ENCODE data around the gene CCDC134.

The CCDC134 gene

GRCh38 chr22:41862160-41862529 is 61.7 kb downstream of the CCDC134 start:
- H3K23ac ChIP-seq (ENCODE audit: low read length), result no peak overlapping the region
- H2BK5ac ChIP-seq (ENCODE audit: low read depth, low read length, poor library complexity), result no peak overlapping the region
- no peak overlapping the region for H4K12ac ChIP-seq (ENCODE audit: low read depth, low read length)
- H2BK12ac ChIP-seq (ENCODE audit: low read length), result no peak overlapping the region
- no peak overlapping the region for H2BK120ac ChIP-seq (ENCODE audit: insufficient read depth, low read length, poor library complexity)
- H3K4me2 ChIP-seq (ENCODE audit: low read length), result no peak overlapping the region
- H3K27me3 ChIP-seq (ENCODE audit: insufficient read depth, low read length), result no peaks in the 10 kb centered on the region
- H3K9me3 ChIP-seq (ENCODE audit: insufficient read depth, low read depth, low read length), result no peaks in the 10 kb centered on the region
- peak overlapping the region; percentile 4 for H3K4ac ChIP-seq (ENCODE audit: low read depth, low read length)
- no peak overlapping the region for H2AK5ac ChIP-seq (ENCODE audit: low read length)
- no peak overlapping the region for H2AFZ ChIP-seq (ENCODE audit: insufficient read depth, low read length, poor library complexity)
- no peak overlapping the region for H3K14ac ChIP-seq (ENCODE audit: low read length)
- H3K36me3 ChIP-seq (ENCODE audit: control insufficient read depth in 1 of 2, insufficient read depth in 2 of 2, low read length in 2 of 2), result peaks cover 5 to 8% of the 10 kb centered on the region in 2 experiments
- no peak overlapping the region for H3K9ac ChIP-seq (ENCODE audit: low read length)
- H4K91ac ChIP-seq (ENCODE audit: low read depth, low read length), result no peak overlapping the region
- H3K79me2 ChIP-seq (ENCODE audit: control insufficient read depth, insufficient read depth, low read length, poor library complexity), result peaks cover 17% of the 10 kb centered on the region
- DNase-seq, result no peak
- H3K27ac ChIP-seq (ENCODE audit: low read depth, low read length), result no peak overlapping the region
- H3K4me3 ChIP-seq (ENCODE audit: low read depth, low read length), result no peak overlapping the region
- H3K4me1 ChIP-seq (ENCODE audit: control insufficient read depth in 1 of 2, insufficient read depth in 2 of 2, low read length in 2 of 2), result peaks cover 6% of the 10 kb centered on the region in 2 experiments
- H4K8ac ChIP-seq (ENCODE audit: low read depth, low read length), result no peak overlapping the region
- peaks cover under 1% of the 10 kb centered on the region for H3K79me1 ChIP-seq (ENCODE audit: low read length)
- WGBS (ENCODE audit: extremely low coverage, insufficient coverage, insufficient read length), result no CpG with 5 or more reads among the region's 4 CpGs
- no peak overlapping the region for H3K18ac ChIP-seq (ENCODE audit: low read length)

- H3K27me3 ChIP-seq (ENCODE audit: insufficient read depth, low read length), result no peaks in the 10 kb centered on the region
- no peak overlapping the region for H3K4me2 ChIP-seq (ENCODE audit: low read length)
- H3K27ac ChIP-seq (ENCODE audit: low read depth, low read length), result no peak overlapping the region
- no peak overlapping the region for H2BK12ac ChIP-seq (ENCODE audit: low read length)
- no peaks in the 10 kb centered on the region for H3K79me1 ChIP-seq (ENCODE audit: low read length)
- no peak overlapping the region for H3K9ac ChIP-seq (ENCODE audit: low read length)
- H3K18ac ChIP-seq (ENCODE audit: low read length), result no peak overlapping the region
- no peak overlapping the region for H3K4me3 ChIP-seq (ENCODE audit: low read depth, low read length)
- no peak overlapping the region for H3K14ac ChIP-seq (ENCODE audit: low read length)
- no peak overlapping the region for H2BK120ac ChIP-seq (ENCODE audit: insufficient read depth, low read length, poor library complexity)
- H3K4ac ChIP-seq (ENCODE audit: low read depth, low read length), result peak overlapping the region; percentile 8
- H4K8ac ChIP-seq (ENCODE audit: low read depth, low read length), result no peak overlapping the region
- no CpG with 5 or more reads among the region's 11 CpGs for WGBS (ENCODE audit: extremely low coverage, insufficient coverage, insufficient read length)
- no peak overlapping the region for H4K12ac ChIP-seq (ENCODE audit: low read depth, low read length)
- no peak overlapping the region for H4K91ac ChIP-seq (ENCODE audit: low read depth, low read length)
- peaks cover 8% of the 10 kb centered on the region in 2 experiments for H3K36me3 ChIP-seq (ENCODE audit: control insufficient read depth in 1 of 2, insufficient read depth in 2 of 2, low read length in 2 of 2)
- no peak overlapping the region for H2BK5ac ChIP-seq (ENCODE audit: low read depth, low read length, poor library complexity)
- H3K23ac ChIP-seq (ENCODE audit: low read length), result no peak overlapping the region
- no peaks in the 10 kb centered on the region for H3K9me3 ChIP-seq (ENCODE audit: insufficient read depth, low read depth, low read length)
- H3K4me1 ChIP-seq (ENCODE audit: control insufficient read depth in 1 of 2, insufficient read depth in 2 of 2, low read length in 2 of 2), result peaks cover 4 to 5% of the 10 kb centered on the region in 2 experiments
- H3K79me2 ChIP-seq (ENCODE audit: control insufficient read depth, insufficient read depth, low read length, poor library complexity), result peaks cover 15% of the 10 kb centered on the region
- DNase-seq, result no peak
- H2AFZ ChIP-seq (ENCODE audit: insufficient read depth, low read length, poor library complexity), result no peak overlapping the region
- no peak overlapping the region for H2AK5ac ChIP-seq (ENCODE audit: low read length)
Observed at GRCh38 chr22:41862530-41863266, 62.2 kb downstream of the CCDC134 start.

GRCh38 chr22:41863472-41863871 is 63.0 kb downstream of the CCDC134 start:
- no peak overlapping the region for H4K12ac ChIP-seq (ENCODE audit: low read depth, low read length)
- H4K91ac ChIP-seq (ENCODE audit: low read depth, low read length), result no peak overlapping the region
- no peak overlapping the region for H2AFZ ChIP-seq (ENCODE audit: insufficient read depth, low read length, poor library complexity)
- peak; percentile 70 to 91 for DNase-seq
- no peaks in the 10 kb centered on the region for H3K79me1 ChIP-seq (ENCODE audit: low read length)
- no peak overlapping the region for H3K23ac ChIP-seq (ENCODE audit: low read length)
- peaks cover 4 to 5% of the 10 kb centered on the region in 2 experiments for H3K4me1 ChIP-seq (ENCODE audit: control insufficient read depth in 1 of 2, insufficient read depth in 2 of 2, low read length in 2 of 2)
- H3K4ac ChIP-seq (ENCODE audit: low read depth, low read length), result no peak overlapping the region
- H3K4me3 ChIP-seq (ENCODE audit: low read depth, low read length), result no peak overlapping the region
- H3K18ac ChIP-seq (ENCODE audit: low read length), result no peak overlapping the region
- H3K4me2 ChIP-seq (ENCODE audit: low read length), result no peak overlapping the region
- no peak overlapping the region for H2BK120ac ChIP-seq (ENCODE audit: insufficient read depth, low read length, poor library complexity)
- H3K27me3 ChIP-seq (ENCODE audit: insufficient read depth, low read length), result no peaks in the 10 kb centered on the region
- H3K27ac ChIP-seq (ENCODE audit: low read depth, low read length), result no peak overlapping the region
- no peak overlapping the region for H2BK5ac ChIP-seq (ENCODE audit: low read depth, low read length, poor library complexity)
- peaks cover 11% of the 10 kb centered on the region for H3K79me2 ChIP-seq (ENCODE audit: control insufficient read depth, insufficient read depth, low read length, poor library complexity)
- H4K8ac ChIP-seq (ENCODE audit: low read depth, low read length), result no peak overlapping the region
- WGBS (ENCODE audit: extremely low coverage, insufficient coverage, insufficient read length), result no CpG with 5 or more reads among the region's 2 CpGs
- no peak overlapping the region for H3K9ac ChIP-seq (ENCODE audit: low read length)
- H3K36me3 ChIP-seq (ENCODE audit: control insufficient read depth in 1 of 2, insufficient read depth in 2 of 2, low read length in 2 of 2), result peaks cover 12 to 16% of the 10 kb centered on the region in 2 experiments
- H2AK5ac ChIP-seq (ENCODE audit: low read length), result no peak overlapping the region
- no peak overlapping the region for H3K14ac ChIP-seq (ENCODE audit: low read length)
- H2BK12ac ChIP-seq (ENCODE audit: low read length), result no peak overlapping the region
- no peaks in the 10 kb centered on the region for H3K9me3 ChIP-seq (ENCODE audit: insufficient read depth, low read depth, low read length)

- Histone ChIP-seq H3K9ac (ENCODE audit: low read length) (no peak overlapping the region), H3K18ac (ENCODE audit: low read length) (no peak overlapping the region), H4K91ac (ENCODE audit: low read depth, low read length) (no peak overlapping the region), H3K36me3 (ENCODE audit: control insufficient read depth in 1 of 2, insufficient read depth in 2 of 2, low read length in 2 of 2) (peaks cover 42 to 47% of the 10 kb centered on the region in 2 experiments), H2BK12ac (ENCODE audit: low read length) (no peak overlapping the region), H3K14ac (ENCODE audit: low read length) (no peak overlapping the region), H3K4me3 (ENCODE audit: low read depth, low read length) (no peak overlapping the region), H3K9me3 (ENCODE audit: insufficient read depth, low read depth, low read length) (no peaks in the 10 kb centered on the region), H2AK5ac (ENCODE audit: low read length) (no peak overlapping the region), H3K23ac (ENCODE audit: low read length) (no peak overlapping the region), H4K8ac (ENCODE audit: low read depth, low read length) (no peak overlapping the region), H3K4me1 (ENCODE audit: control insufficient read depth in 1 of 2, insufficient read depth in 2 of 2, low read length in 2 of 2) (no peaks in the 10 kb centered on the region), H3K79me2 (ENCODE audit: control insufficient read depth, insufficient read depth, low read length, poor library complexity) (peaks cover 3% of the 10 kb centered on the region), H3K4me2 (ENCODE audit: low read length) (no peak overlapping the region), H3K79me1 (ENCODE audit: low read length) (no peaks in the 10 kb centered on the region), H2BK120ac (ENCODE audit: insufficient read depth, low read length, poor library complexity) (no peak overlapping the region), H4K12ac (ENCODE audit: low read depth, low read length) (no peak overlapping the region), H3K27me3 (ENCODE audit: insufficient read depth, low read length) (no peaks in the 10 kb centered on the region), H3K4ac (ENCODE audit: low read depth, low read length) (no peak overlapping the region), H2BK5ac (ENCODE audit: low read depth, low read length, poor library complexity) (no peak overlapping the region), H3K27ac (ENCODE audit: low read depth, low read length) (no peak overlapping the region), H2AFZ (ENCODE audit: insufficient read depth, low read length, poor library complexity) (no peak overlapping the region)
- no CpG with 5 or more reads among the region's 10 CpGs for WGBS (ENCODE audit: extremely low coverage, insufficient coverage, insufficient read length)
- DNase-seq, result no peak
Observed at GRCh38 chr22:41868556-41868955, 68.1 kb downstream of the CCDC134 start.

Measured in trophoblast cell (in vitro differentiated cells and primary cell).